Astrocyte of the spinal cord (primary cell): ENCODE data around the gene TASP1.
A peak's percentile ranks its signal among the peaks of the same experiment; 100 is the strongest.

Experiments
- DNase-seq: peaks from one replicate; pipeline ENCODE4 v3.0.0; 2011; ENCODE audit warnings: low read depth, low spot score
- H3K4me3 ChIP-seq: 2 replicates; pipeline ENCODE4 v1.5.1; 2011; ENCODE audit warnings: low read depth, mild to moderate bottlenecking, low read length, moderate library complexity
- CTCF ChIP-seq: IDR thresholded peaks from 2 replicates; pipeline ENCODE4 v1.5.1; 2012; ENCODE audit warnings: low read depth, mild to moderate bottlenecking, low read length, inconsistent platforms
- in situ Hi-C: cut with HindIII; loops from 2 replicates; pipeline ENCODE4 v1.10.0; 2017; ENCODE audit warnings: low sequenced_read_pairs

TASP1 gene

GRCh38 chr20:13546497-13547131 lies 92.1 kb downstream of the TASP1 start:
- DNase-seq = peak; percentile 77
- TF ChIP-seq CTCF = peak; percentile 82

DNA sequence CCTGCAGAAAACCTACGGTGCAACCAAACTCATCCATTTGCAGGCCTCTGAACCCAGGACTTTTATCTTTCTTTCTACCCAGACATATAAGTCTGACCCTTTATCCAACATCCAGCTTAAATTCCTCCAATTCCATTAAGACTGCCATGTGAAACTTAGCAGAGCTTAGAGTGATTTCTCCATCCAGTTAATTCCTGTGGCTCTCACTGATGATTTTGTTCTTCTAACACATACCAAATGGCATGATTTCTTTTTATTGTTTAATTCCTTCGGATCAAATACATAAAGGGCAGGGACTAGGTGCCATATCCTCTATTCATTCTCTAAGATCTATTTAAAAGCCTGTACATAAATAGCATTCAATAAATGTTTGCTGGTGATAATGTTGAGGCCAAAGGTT lies 92.9 kb downstream of the TASP1 start:
- in situ Hi-C loops = no loop called here
- DNase-seq = no peak
- no peak overlapping the region for H3K4me3 ChIP-seq
- TF ChIP-seq CTCF = no peak

More at GRCh38 chr20:13546497-13547131, 92.1 kb downstream of the TASP1 start:
- no peak overlapping the region for H3K4me3 ChIP-seq
- in situ Hi-C loops = no loop called here

- in situ Hi-C loops = no loop called here
- H3K4me3 ChIP-seq = no peak overlapping the region
- no peak for DNase-seq
- no peak for TF ChIP-seq CTCF
Measured at GRCh38 chr20:13543783-13544182, 94.9 kb downstream of the TASP1 start.

DNA sequence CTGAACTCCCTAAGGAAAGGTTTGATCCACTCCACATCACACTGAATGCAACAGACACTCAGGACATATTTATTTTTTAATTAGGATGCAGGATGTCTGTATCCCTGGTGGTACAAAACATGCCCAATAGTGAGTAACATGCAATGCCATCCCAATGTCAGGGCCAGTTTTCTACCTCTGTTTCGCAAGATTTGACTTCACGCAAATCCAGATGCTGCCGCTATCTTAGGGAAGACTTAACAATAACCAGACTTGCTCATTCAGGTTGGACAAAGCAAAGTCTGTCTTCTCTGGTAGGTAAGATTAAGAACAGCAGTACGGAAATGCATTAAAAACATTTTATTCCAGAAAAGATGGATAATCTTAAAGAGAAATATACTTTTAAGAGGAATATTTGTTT lies 103.1 kb downstream of the TASP1 start:
- H3K4me3 ChIP-seq = no peak overlapping the region
- DNase-seq = no peak
- in situ Hi-C loops = no loop called here
- TF ChIP-seq CTCF = no peak

DNA sequence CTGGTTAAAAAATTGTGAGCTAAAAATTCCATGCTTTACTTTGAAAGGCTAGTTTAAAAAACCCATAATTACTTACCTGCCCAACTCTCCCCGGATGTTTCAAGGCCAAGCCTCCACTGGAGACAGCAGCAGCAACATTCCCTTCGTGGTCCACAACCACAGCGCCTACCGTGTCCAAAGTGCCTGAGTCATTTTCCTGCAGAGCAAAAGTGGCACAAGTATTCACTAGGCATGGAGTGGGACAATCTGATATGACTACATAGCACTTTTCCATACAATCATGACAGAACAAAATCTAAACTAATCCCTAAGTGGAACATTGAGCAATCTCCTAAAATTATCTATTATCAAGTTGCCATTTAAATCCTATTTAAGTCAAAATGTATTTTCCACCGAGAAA lies 104.8 kb downstream of the TASP1 start:
- DNase-seq = peak; percentile 23
- in situ Hi-C loops = no loop called here
- no peak for TF ChIP-seq CTCF
- no peak overlapping the region for H3K4me3 ChIP-seq

- in situ Hi-C loops = no loop called here
- no peak for DNase-seq
- no peak for TF ChIP-seq CTCF
- H3K4me3 ChIP-seq = no peak overlapping the region
Measured at GRCh38 chr20:13530146-13530545, 108.6 kb downstream of the TASP1 start.
